Measurements from ENCODE around the gene COA8.

COA8 gene

DNA sequence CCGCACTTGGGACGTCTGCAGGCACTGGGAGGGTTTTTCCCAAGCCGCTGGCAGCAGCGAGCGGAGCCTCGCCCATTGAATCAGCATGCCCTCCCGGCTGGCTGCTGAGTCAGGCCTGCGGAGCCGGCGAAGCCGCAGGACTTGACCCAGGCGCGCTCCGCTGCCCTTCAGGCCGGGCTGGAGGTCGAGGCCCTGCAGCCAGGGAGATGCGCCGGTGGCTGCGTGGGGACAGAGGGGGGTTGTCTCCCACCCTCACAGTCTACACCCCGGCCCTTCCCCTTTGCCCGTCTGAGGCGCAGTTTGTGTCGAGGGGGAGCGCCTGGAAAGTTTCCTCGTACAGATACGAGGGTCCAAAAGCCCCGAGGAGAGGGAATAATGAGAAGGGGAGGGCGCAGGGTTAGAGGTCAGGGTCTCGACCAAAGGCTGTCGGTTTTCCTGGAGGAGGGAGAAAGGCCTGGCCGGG, 65.5 kb downstream of the COA8 start:
- H3K27ac Mint-ChIP-seq = peak overlapping the region; percentile 55

DNA sequence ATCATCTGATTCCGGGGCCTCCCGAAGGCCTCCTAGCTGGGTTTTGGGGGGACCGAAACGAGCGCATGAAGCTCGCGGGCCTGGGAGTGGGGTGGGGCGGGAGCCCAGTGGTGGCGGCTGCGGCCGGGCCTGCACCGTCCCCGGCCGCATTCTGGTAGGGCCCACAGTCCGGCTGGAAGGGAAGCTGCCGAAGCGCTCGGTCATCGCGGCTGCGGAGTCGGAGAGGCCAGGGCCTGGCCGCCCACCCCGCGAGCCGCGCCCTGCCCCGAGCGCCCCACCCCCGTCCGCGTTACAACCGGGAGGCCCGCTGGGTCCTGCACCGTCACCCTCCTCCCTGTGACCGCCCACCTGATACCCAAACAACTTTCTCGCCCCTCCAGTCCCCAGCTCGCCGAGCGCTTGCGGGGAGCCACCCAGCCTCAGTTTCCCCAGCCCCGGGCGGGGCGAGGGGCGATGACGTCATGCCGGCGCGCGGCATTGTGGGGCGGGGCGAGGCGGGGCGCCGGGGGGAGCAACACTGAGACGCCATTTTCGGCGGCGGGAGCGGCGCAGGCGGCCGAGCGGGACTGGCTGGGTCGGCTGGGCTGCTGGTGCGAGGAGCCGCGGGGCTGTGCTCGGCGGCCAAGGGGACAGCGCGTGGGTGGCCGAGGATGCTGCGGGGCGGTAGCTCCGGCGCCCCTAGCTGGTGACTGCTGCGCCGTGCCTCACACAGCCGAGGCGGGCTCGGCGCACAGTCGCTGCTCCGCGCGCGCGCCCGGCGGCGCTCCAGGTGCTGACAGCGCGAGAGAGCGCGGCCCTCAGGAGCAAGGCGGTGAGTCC, 66.1 kb downstream of the COA8 start, which contains the start of gene KLC1:
Gene KLC1 (plus strand): TSS at position 528 of the 819 bp plus-strand sequence. CDS start 25,354 bp downstream, outside the sequence.
- Mint-ChIP-seq H3K36me3 (no peaks in the 10 kb centered on the region), H3K27me3 (no peaks in the 10 kb centered on the region), H3K27ac (peak within 1 kb of the TSS; percentile 79), H3K4me3 (peak within 1 kb of the TSS; percentile 90), H3K4me1 (peaks cover 34% of the 10 kb centered on the region), H3K9me3 (no peaks in the 10 kb centered on the region)

More for the DNA sequence above, 65.5 kb downstream of the COA8 start:
- Mint-ChIP-seq H3K4me3 (peak overlapping the region; percentile 83), H3K36me3 (no peaks in the 10 kb centered on the region), H3K4me1 (peaks cover 29% of the 10 kb centered on the region), H3K27me3 (no peaks in the 10 kb centered on the region), H3K9me3 (no peaks in the 10 kb centered on the region)

DNA sequence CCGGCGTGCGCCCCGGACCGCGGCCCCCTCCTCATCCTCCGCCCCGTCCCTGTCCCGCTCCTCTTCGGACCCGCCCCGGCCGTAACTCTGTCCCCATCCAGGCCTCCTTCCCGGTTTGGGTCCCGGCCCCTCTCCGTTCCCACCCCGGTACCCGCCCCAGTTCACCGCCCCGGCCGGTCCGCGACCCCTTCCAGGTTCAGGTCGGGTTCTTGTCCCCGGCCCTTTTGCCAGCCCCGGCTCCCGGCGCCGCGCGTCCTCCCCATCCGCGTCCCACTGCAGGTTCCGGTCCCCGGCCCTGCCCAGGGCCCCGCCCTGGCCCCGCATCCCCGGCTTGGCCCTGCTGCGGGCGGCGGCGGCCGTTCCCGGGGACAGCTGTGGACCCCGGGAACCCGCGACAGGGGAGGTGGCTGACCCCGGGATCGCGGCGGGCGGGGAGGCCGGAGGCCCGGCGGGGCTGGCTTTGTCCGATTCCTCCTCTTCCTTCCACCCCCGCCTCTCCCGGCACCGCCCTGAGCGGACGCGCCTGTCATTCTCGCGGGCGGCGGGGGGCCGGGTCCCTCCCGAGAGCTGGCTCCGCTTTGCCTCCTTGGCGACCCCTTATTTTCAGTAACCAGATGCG, 66.9 kb downstream of the COA8 start:
- H3K4me1 Mint-ChIP-seq = peaks cover 41% of the 10 kb centered on the region
- no peaks in the 10 kb centered on the region for H3K9me3 Mint-ChIP-seq
- peaks cover 2% of the 10 kb centered on the region for H3K36me3 Mint-ChIP-seq
- peak overlapping the region; percentile 90 for H3K4me3 Mint-ChIP-seq
- no peaks in the 10 kb centered on the region for H3K27me3 Mint-ChIP-seq
- peak overlapping the region; percentile 79 for H3K27ac Mint-ChIP-seq

- no peaks in the 10 kb centered on the region for H3K9me3 Mint-ChIP-seq
- no peaks in the 10 kb centered on the region for H3K27me3 Mint-ChIP-seq
- H3K27ac Mint-ChIP-seq = peak overlapping the region; percentile 35
- peak overlapping the region; percentile 90 for H3K4me3 Mint-ChIP-seq
- peaks cover 2% of the 10 kb centered on the region for H3K36me3 Mint-ChIP-seq
- H3K4me1 Mint-ChIP-seq = peaks cover 43% of the 10 kb centered on the region
Observed at GRCh38 chr14:103630364-103631108, 67.8 kb downstream of the COA8 start.

- H3K4me1 Mint-ChIP-seq = peaks cover 62% of the 10 kb centered on the region
Observed at GRCh38 chr14:103633391-103633790, 70.6 kb downstream of the COA8 start.

DNA sequence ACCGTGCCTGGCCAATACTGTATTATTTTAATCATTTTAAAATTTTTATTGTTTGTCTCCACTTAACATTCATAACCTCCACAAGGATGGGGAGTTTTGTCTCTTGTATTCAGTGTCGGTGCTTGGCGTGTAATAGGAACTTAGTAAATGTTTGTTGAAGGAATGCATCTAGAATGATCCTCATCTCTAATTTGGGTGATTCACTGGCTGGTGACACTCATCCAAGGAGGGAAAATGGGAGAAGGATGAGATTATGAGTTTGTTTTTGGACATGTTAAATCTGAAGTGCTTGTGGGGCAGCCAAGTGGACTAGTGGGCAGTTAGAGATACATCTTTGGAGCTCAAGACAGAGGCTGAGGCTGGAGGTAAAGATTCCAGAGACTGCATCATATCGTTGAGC, 71.4 kb downstream of the COA8 start:
- peaks cover 2% of the 10 kb centered on the region for H3K36me3 Mint-ChIP-seq
- no peaks in the 10 kb centered on the region for H3K9me3 Mint-ChIP-seq
- H3K4me1 Mint-ChIP-seq = peaks cover 70% of the 10 kb centered on the region
- H3K27ac Mint-ChIP-seq = peak overlapping the region; percentile 69
- peak overlapping the region; percentile 37 for H3K4me3 Mint-ChIP-seq
- H3K27me3 Mint-ChIP-seq = no peaks in the 10 kb centered on the region

More at GRCh38 chr14:103633391-103633790, 70.6 kb downstream of the COA8 start:
- Mint-ChIP-seq H3K9me3 (no peaks in the 10 kb centered on the region), H3K4me3 (no peak overlapping the region), H3K36me3 (peaks cover 2% of the 10 kb centered on the region), H3K27me3 (no peaks in the 10 kb centered on the region), H3K27ac (peak overlapping the region; percentile 35)

DNA sequence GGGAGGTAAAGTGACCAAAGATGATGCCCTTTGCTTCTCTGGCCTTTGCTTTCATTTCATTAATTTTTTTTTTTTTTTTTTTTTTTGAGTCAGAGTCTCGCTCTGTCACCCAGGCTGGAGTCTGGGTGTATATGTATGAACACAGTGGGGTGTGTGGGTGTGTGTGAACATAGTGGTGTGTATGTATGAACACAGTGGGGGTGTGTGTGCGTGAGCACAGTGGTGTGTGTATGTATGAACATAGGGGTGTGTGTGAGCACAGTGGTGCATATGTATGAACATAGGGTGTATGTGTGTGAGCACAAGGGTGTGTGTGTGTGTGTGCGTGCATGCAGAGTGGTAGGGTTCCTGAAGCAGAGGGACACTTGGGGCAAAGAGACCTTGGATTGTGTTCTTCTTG, 75.8 kb downstream of the COA8 start:
- peaks cover 62% of the 10 kb centered on the region for H3K4me1 Mint-ChIP-seq
- H3K36me3 Mint-ChIP-seq = peaks cover 2% of the 10 kb centered on the region
- H3K27ac Mint-ChIP-seq = no peak overlapping the region
- H3K4me3 Mint-ChIP-seq = no peak overlapping the region
- no peaks in the 10 kb centered on the region for H3K9me3 Mint-ChIP-seq
- no peaks in the 10 kb centered on the region for H3K27me3 Mint-ChIP-seq
